ELR (cell line): Measurements from ENCODE around the gene ARL16.
A peak's percentile ranks its signal among the peaks of the same experiment; 100 is the strongest.

ENCODE experiments used
- DNase-seq: peaks from one replicate; pipeline ENCODE4 v3.0.0-alpha.2; 2015; ENCODE audit warnings: low read depth

The ARL16 gene

DNA sequence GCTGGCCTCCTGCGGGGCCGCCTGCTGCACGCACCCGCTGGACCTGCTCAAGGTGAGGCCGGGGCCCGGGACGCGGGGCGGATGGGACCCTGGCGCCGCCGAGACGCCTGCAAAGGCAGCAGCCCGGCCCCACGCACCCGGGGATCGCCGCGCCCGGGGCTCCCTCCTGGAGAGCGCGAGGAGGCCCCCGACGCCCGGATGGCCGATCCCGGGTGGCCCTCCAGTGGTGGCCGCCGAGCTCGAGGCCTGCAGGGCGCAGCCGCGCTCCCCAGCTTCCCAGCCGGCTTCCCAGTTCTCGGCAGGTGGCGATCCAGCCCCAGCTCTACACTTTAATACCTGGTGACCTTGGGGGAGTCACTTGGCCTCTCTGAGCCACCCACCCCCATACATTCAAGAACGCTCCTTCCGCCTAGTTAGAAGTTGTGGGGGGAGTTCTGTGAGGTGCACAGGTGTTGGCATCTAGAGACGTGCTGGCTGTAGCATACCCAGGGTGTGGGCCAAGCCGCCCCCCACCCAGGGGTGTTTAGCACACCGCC, 28.9 kb upstream of the ARL16 start:
- peak; percentile 61 for DNase-seq

GRCh38 chr17:81711814-81712467, 28.3 kb upstream of the ARL16 start, which contains the start of gene SLC25A10:
TSS of gene SLC25A10 (plus strand) at chr17:81712284. CDS start at chr17:81712427, 143 bp downstream.
- peak; percentile 88 for DNase-seq

- peak; percentile 42 for DNase-seq
These were observed 27.1 kb upstream of the ARL16 start for GRCh38 chr17:81710514-81711308.

DNA sequence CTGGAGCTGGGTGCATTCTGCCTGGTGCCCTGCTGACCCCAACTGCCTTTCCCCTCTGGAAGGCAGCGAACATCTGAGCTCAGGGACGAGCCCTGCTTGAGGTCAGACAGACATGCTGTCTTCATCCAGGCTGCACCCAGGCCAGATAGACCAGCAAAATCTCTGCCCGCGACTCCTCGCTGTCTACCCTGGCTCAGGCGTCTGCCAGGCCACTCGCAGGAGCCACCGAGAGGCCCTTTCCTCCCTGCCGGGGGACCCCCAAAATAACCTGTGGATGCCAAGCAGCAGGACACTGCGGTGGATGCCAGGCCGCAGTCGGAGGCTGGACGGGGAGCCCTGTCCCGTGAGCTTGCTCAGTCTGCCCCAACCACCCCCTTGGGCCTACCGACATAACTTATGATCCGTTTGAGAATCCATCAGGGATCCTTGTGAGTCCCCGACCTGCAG, 25.2 kb upstream of the ARL16 start:
- DNase-seq: no peak

GRCh38 chr17:81707725-81708646, 24.4 kb upstream of the ARL16 start:
- DNase-seq: no peak

DNA sequence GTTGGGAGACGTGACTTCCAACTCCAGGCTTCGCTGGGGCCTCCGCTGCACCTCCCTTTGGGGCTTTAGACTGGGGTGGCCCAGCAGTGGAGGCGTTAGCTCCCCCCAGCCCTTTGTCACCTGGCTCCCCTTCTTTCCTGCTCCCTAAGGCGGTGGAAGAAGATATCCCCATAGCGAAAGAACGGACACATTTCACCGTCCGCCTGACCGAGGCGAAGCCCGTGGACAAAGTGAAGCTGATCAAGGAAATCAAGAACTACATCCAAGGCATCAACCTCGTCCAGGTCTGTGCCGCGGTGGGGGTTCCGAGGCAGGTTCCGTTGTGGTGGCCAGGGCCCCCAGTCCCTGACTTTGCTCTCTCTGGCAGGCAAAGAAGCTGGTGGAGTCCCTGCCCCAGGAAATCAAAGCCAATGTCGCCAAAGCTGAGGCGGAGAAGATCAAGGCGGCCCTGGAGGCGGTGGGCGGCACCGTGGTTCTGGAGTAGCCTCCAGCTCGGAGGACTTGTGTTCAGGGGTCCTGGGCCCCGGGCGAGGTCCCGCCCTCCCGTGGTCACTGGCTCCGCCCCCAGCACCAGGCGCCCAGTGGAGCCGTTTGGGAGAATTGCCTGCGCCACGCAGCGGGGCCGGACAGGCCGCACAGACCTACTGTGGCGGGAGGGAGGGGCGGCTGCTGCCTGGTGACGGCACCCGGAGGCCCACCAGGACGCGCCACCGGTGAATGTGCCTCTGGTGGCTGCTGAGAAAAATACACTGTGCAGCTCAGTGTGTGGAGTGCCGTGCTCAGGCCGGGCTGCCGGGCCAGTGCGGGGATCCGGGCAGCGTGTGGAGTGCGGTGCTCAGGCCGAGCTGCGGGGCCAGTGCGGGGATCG, 23.4 kb upstream of the ARL16 start:
- DNase-seq: no peak

GRCh38 chr17:81706232-81706611, 22.6 kb upstream of the ARL16 start:
- DNase-seq: no peak

DNA sequence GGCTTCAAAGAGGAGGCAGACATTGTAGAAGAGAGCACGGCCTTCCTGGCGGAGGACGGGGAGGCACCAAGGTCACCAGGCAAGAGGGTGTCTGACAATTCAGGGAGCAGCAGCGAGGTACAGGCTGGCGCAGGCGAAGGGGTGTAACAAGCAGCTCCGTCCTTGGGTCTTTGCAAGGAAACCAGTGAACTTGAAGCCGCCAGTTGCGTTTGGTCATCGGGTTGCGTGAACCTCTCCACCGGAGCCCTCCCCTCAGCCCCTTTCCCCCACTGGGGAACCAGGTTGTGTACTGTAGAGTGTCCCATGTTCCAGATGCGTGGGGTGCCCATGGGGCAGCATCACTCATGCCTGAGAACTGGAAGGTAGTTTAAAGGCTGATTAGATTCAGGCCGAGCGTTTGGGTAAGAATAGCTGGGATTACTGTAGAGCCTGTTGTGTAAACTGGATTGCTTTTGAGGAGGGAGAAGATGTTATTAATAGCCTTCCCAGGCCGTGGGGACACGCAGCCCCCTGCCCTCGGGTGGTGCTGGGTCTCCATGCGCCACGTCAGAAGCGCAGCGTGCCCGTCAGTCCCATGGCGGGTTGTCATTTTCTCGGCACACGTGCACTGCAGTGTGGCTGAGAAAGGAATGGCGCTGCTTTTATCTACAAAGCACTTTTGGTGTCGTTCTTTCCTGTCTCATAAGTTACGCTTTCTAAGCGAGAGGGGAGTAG, 22.1 kb upstream of the ARL16 start:
- DNase-seq: no peak

- DNase-seq: peak; percentile 28
These were observed 20.4 kb upstream of the ARL16 start for GRCh38 chr17:81703747-81704654.

DNA sequence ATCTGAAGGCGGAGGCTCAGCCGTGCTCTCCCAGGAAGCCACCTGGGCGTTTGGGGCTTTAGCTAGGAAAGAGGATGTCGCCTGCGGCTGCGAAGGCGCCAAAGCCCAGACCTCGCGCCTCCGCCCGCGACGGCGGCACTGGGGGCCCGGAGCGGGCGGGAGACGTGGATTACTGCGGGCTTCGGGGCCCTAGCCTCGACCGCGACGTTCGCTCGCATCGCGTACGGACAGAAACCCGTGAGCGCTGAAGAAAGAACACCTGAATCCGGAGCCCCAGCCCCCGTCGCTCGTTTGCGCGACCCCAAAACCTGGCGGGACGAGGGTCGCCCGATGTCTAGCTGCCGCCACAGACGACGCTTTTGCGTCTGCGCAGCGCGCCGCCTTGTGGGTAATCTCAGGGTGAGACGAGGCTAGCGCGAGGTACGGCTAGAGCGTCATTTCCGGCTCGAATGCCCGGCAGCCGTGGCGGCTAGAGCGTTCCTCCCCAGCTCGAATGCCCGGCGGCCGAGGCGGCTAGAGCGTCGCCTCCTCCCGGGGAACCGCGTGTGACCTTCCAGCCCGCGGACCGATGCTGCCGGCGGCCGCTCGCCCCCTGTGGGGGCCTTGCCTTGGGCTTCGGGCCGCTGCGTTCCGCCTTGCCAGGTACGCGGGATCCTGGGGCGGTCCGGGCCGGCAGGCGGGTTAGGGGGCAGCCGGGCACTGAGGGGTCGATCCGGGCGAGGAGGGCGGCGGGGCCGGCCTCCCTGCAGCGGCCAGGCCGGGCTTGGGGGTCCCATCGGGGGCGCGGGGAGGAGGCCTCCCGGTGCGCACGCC, 19.5 kb upstream of the ARL16 start, which contains the start of gene MRPL12:
MRPL12 (plus strand) TSS at position 434 of the 813 bp plus-strand sequence; CDS start at position 569, 135 bp downstream.
- peak; percentile 97 for DNase-seq

- peak; percentile 59 for DNase-seq
These were observed 17.9 kb upstream of the ARL16 start for GRCh38 chr17:81701288-81702071.

DNA sequence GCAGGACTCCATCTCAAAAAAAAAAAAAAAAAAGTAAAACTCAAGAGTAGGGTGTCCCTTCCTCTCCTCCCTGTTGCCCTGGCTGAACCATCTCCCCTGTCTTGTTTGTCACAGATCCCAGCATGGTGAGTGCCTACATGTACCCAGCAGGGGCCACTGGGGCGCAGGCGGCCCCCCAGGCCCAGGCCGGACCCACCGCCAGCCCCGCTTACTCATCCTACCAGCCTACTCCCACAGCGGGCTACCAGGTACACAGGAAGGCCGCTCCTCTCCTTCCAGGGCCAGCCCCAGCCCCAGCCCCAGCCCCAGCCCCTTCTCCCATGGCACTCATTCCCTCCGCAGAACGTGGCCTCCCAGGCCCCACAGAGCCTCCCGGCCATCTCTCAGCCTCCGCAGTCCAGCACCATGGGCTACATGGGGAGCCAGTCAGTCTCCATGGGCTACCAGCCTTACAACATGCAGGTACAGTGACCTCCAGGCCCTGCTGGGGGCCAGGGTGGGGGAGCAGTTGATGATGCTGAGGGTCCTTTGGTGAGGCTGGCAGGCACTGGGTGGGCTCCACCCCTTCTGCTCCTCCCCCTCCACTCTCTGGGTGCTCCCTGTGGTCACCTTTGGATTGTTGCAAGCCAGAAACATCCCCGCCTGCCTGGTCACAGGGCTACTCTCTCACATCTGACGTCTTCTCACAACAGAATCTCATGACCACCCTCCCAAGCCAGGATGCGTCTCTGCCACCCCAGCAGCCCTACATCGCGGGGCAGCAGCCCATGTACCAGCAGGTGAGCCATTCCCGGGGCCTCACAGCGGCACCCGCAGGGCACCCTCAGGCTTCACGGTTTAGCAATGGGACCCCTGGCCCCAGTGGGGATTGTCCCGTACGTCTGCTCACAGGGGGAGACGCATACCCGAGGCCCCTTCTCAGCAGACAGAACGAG, 17.0 kb upstream of the ARL16 start:
- no peak for DNase-seq

- DNase-seq: no peak
These were observed 13.9 kb upstream of the ARL16 start for GRCh38 chr17:81697261-81698044.

DNA sequence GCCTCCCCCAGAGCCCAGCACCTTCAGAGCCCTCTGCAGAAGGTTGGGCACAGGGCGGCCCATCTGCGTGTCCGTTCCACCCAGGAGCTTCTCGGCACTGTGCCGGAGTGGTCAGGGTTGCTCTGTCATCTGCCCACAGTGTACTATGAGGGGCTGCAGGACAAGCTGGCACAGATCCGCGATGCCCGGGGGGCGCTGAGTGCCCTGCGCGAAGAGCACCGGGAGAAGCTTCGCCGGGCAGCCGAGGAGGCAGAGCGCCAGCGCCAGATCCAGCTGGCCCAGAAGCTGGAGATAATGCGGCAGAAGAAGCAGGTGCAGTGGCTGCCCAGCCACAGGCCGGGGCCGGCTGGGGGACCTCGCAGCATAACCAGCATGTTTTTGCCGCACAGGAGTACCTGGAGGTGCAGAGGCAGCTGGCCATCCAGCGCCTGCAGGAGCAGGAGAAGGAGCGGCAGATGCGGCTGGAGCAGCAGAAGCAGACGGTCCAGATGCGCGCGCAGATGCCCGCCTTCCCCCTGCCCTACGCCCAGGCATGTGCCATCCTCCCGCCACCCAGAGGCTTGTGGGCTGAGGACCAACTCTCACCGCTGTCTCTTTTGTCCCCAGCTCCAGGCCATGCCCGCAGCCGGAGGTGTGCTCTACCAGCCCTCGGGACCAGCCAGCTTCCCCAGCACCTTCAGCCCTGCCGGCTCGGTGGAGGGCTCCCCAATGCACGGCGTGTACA, 12.8 kb upstream of the ARL16 start:
- no peak for DNase-seq

GRCh38 chr17:81695801-81696200, 12.2 kb upstream of the ARL16 start:
- no peak for DNase-seq
